Middle frontal gyrus (tissue), 1 donor: Measurements from ENCODE around the gene POLD2.

Source experiments
- DNase-seq: peaks from one replicate; pipeline ENCODE4 v3.0.0-alpha.2; 2015; ENCODE audit warnings: low spot score; ENCODE audit errors: extremely low spot score

POLD2 gene

DNA sequence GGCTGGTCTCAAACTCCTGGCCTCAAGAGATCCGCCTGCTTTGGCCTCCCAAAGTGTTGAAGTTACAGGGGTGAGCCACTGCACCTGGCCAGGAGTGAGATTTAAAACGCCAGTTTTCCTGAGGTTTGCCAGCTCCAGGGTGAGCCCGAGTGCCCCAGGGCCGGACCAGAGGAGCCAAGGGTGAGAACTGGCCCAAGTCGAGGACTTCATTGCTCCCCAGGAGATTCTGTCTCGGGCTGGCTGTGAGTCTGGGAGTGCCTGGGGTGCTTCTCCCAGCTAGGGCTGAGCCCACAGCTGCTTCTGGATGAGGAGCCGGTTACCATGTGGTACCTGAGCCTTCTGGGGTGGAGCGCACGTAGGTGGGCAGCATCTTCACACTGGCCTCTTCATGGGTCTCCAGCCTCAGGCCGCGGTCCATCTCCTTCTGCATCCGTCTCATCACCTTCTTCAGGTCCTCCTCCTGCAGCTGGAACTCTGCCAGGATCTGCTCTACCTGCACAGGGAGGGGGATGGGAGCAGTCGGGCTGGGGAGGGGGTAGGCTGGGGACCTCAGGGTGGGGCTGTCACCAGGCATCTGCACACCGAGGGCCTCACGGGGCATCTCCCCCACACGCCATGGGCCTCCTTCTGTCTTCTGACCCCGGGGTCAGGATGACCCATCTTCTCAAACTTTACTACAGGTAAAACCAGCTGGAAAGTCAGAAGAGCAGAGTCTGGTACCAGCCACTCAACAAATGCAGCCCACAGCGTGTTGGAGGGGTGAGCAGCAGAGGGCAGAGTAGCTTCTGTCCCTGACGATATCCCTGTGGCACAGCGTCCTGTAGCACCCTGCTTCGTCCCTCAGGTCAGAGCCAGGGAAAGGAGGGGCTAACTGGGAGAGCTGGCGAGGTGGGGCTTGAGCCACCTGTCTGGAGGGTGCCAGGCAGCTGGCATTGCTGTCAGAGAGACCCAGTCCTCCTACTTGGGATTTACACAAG, 29.9 kb upstream of the POLD2 start:
- no peak for DNase-seq

- no peak for DNase-seq
These were observed 28.6 kb upstream of the POLD2 start for GRCh38 chr7:44151956-44152355.

DNA sequence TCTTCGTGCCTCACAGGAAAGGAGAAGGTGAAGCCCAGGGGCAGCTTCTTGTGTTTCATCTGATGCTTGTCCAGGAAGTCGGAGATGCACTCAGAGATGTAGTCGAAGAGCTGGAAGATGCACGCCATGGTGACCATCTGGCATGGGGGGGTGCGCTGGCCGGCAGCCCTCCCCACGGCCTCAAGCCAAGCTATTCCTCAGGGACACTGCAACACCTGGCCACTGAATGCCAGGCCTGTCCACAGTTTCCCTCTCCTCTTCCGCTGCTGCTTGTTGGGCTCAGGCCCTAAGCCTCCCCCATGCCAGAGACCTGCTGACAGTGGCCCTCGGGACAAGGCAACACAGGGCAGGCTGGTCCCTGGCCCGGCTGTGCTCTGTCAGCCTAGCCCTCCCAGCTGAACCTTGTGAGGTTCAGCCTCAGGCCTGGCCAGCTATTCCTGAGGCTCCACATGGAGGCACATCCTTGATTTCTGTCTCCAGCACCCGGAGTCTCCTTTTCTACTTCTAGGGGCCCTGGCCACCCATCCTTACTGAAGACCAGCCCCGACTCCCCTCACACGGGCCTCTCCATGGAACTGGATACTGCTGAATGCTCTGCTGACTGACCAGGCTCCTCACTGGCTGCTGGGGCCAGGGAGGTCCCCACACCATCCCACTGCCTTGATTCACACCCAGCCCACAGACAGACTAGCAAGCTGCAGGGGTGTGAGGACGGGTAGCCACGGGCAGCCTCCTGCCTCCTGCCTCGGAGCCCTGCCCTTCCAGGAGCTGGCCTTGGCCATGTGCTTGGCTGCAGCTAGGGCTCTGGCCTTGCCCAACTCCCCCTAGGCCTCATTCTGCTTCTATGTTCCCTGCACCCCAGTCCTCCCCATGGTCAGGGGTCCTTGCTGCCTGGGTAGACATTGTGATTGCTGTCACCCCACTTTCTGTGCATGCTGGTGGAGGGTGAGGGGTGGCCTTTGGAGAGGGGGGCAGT, 27.9 kb upstream of the POLD2 start:
- no peak for DNase-seq

- no peak for DNase-seq
These were observed 27.1 kb upstream of the POLD2 start for GRCh38 chr7:44150466-44150832.

DNA sequence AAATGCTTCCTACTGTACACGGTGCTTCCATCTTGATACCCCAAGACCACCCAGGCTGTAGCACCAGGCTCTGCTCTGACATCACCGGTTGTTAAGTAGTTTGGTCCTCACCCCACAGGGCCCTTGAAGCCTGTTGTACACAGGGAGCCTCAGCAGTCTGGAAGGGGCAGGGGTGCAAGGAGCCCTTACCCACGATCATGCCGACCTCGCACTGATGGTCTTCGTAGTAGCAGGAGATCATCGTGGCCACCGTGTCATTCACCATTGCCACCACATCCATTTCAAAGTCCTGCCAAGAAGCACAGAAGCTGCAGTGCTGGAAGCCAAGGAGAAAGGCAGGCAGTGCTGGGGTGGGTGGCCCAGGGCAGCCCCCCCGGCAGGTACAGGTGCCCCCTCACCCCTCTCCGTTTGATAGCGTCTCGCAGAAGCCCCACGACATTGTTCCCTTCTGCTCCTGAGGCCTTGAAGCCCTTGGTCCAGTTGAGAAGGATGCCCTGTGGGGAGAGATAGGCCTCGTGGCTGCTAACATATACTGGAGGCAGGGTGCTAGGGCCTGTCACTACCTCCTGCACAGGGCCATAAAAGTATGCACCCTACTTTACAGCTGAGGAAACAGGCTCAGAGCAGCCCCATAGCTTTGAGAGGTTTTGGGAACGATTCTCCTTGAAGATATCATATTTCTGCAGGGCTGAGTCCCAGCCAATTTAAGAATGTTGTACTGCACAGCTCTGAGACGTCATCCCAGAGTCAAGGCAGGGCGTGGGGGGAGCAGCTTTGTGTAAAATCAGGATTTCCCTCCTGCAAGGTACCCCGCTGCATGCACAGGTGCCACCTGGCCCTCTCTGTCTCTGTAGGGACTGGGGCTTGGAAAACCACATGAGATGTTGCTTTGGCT, 26.5 kb upstream of the POLD2 start:
- DNase-seq, result no peak

GRCh38 chr7:44148961-44149536, 25.7 kb upstream of the POLD2 start:
- no peak for DNase-seq

GRCh38 chr7:44148166-44148565, 24.8 kb upstream of the POLD2 start:
- no peak for DNase-seq

- no peak for DNase-seq
These were observed 24.0 kb upstream of the POLD2 start for GRCh38 chr7:44147026-44147991.

DNA sequence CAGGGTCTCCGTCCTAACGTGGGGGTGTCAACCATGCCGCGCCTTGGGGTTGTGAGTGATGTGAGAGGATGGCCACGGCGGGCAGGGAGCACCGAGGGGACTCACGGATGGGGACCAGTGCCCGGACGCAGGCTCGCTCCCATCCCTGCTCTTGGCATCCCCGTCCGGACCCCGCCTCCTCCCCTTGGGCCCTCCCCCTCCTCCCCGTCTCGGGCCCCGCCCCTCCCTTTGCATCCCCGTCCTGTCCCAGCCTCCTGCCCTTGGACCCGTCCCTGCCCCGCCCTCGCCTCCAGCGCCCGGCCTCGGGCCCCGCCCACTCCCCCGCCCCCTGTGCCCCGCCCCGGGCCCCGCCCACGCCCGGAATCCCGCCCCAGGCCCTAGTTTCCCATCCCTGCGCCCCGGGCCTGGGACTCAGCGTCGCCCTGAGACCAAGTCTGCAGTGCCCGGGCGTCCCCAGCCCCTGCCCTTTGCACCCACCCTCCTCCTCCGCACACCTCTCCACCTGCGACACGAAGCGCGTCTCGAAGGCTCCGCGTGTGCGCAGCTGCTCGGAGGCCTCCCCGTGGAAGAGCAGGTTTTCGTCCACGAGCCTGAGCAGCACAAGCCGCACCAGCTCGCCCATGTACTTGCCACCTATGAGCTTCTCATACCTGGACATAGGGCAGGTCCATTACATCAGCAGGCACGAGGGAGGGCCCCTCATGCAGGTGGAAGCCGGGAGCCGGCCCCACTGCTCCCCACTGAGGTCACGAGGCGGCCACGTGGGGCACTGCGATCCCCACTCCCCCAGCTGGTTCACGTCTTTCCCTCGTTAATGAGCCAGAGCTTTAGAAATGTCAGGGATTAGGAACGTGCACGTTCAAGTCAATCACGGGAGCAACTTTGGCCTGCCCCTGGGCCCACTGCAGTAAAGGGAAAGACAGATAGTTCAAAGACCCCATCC, 22.9 kb upstream of the POLD2 start:
- no peak for DNase-seq

DNA sequence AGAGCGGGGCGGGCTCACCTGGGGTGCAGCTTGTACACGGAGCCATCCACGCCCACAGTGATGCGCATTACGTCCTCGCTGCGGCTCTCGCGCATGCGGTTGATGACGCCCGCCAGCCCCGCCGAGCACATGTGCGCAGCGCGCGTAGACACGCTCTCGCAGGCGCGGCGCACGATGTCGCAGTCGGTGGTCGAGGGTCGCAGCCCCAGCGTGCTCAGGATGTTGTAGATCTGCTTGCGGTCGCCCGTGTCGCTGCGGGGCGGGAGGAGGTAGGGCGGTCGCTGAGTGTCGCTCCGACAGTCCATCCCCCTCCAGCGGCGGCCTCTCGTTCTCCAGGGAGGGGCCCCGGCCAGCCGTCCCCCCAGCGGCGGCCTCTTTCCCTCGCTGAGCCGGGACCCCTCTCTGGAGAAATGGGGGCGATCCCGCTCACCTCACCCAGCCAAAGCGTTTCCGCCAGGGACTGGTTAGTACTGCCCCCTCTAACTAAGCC, 22.2 kb upstream of the POLD2 start:
- DNase-seq, result peak; percentile 21

GRCh38 chr7:44144968-44145478, 21.7 kb upstream of the POLD2 start:
- no peak for DNase-seq

GRCh38 chr7:44144426-44144967, 21.1 kb upstream of the POLD2 start:
- DNase-seq, result no peak

DNA sequence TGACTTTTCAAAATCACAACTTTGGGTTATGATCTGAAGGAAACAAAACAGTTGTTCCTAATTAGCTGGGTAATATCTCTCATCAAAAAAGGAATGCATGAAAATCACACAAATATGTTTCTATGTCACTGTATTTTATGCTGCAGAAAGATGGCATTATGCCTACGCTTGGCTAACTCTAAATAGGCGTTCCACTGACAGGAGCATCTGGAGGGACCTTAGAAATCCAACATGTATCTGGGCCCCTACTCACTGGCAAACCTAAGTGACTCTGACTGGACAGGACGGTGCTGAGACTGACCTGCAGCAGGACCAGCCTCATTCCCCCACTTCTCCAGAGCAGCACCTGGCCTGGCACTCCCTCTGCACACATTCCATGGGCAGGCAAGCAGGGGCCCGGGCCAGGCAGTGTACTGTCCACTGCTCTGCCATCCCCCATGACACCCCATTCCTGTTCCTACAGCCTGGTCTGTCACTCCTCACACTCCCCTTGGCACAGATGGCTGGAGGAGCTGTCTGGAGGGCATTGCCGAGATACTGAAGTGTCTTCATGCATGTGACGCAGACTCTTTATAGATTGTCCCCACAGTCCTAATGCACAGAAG, 20.4 kb upstream of the POLD2 start:
- no peak for DNase-seq

- DNase-seq, result no peak
These were observed 18.7 kb upstream of the POLD2 start for GRCh38 chr7:44142028-44142427.

DNA sequence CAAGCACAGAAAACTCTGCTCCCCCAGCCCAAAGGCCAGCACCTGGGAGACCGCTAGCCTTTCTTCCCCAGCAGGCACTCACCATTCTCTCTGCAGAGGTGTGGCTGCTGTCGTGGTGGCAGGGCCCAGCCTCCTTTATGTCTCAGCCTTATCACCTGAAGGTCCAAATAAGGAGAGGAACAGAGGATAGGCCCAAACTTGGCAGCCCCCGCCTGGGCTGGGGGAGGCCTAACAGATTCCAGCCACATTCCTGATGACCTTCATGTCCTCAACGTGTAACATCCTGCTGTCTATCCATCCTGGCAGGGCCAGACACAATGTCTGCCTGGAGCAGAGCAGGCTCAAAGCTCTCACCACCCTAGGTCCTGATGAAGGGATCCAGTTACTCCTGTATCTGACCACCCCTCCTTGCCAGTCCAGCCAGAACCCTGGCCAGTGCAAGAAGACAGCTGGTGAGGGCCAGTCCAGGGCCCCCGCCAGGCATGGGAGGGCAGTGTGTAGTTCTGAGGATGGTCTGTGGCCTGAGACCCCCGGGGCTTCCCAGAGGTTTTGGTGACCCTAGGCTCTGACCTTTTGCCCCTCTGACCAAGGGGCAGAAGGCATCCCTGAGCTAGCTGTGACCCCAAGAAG, 18.0 kb upstream of the POLD2 start, which contains the start of gene MYL7:
Gene MYL7 (minus strand): TSS at position 112 of the 630 bp plus-strand sequence. CDS start 27 bp downstream, at position 85.
- DNase-seq, result no peak

DNA sequence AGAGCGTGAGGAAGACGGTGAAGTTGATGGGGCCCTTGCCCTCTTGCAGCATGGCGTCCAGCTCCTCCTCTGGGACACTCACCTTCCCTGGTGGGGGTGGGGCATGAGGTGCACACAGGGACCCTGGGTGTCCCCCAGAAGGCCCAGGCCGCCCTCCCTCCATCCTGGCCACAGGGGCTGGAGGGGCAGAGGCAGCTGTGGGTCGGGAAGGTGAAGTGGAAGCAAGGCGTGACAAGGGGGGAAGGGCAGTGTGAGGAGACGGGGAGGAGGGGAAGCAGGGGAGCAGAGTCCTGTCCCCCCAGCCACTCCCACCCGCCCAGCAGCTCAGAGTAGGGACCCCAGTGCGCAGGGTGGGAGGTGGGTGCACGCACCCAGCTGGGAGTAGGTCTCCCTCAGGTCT, 17.0 kb upstream of the POLD2 start:
- DNase-seq, result no peak
